Measurements from ENCODE around the gene HNRNPA1L2.
"Not testable (repeated sequence)": the region's sequence is repeated elsewhere in the genome, so short reads cannot be mapped to it uniquely, and the experiment has no call there.

Gene HNRNPA1L2

GRCh38 chr13:52642131-52642530 is at the start of gene HNRNPA1L2:
TSS of gene HNRNPA1L2 (plus strand) at chr13:52642431. CDS start at chr13:52642493, 62 bp downstream.
- no peak for DNase-seq

- DNase-seq = not testable (repeated sequence)
These were observed 49.1 kb upstream of the HNRNPA1L2 start for GRCh38 chr13:52593175-52593574.

- not testable (repeated sequence) for DNase-seq
These were observed 48.4 kb upstream of the HNRNPA1L2 start for GRCh38 chr13:52593812-52594211.

- DNase-seq = not testable (repeated sequence)
These were observed 47.9 kb upstream of the HNRNPA1L2 start for GRCh38 chr13:52594295-52594694.

- no peak for DNase-seq
These were observed 44.6 kb upstream of the HNRNPA1L2 start for GRCh38 chr13:52597676-52598075.

- no peak for DNase-seq
These were observed 43.0 kb upstream of the HNRNPA1L2 start for GRCh38 chr13:52599037-52599847.

- DNase-seq = no peak
These were observed 42.2 kb upstream of the HNRNPA1L2 start for GRCh38 chr13:52599848-52600603.

- no peak for DNase-seq
These were observed 41.6 kb upstream of the HNRNPA1L2 start for GRCh38 chr13:52600666-52601065.

GRCh38 chr13:52603316-52603715 is 38.9 kb upstream of the HNRNPA1L2 start:
- not testable (repeated sequence) for DNase-seq

- DNase-seq = not testable (repeated sequence)
These were observed 36.1 kb upstream of the HNRNPA1L2 start for GRCh38 chr13:52606126-52606525.

- not testable (repeated sequence) for DNase-seq
These were observed 35.4 kb upstream of the HNRNPA1L2 start for GRCh38 chr13:52606795-52607194.

GRCh38 chr13:52608184-52608583 is 34.0 kb upstream of the HNRNPA1L2 start:
- DNase-seq = not testable (repeated sequence)

GRCh38 chr13:52609013-52609606 is 33.1 kb upstream of the HNRNPA1L2 start:
- peak; percentile 52 for DNase-seq

GRCh38 chr13:52610158-52610557 is 32.1 kb upstream of the HNRNPA1L2 start:
- not testable (repeated sequence) for DNase-seq

GRCh38 chr13:52615134-52615801 is 27.0 kb upstream of the HNRNPA1L2 start:
- DNase-seq = no peak

- DNase-seq = peak; percentile 15
These were observed 26.4 kb upstream of the HNRNPA1L2 start for GRCh38 chr13:52615812-52616211.

- DNase-seq = peak; percentile 86
These were observed 24.9 kb upstream of the HNRNPA1L2 start for GRCh38 chr13:52617070-52618060.

GRCh38 chr13:52631083-52631690 is 11.0 kb upstream of the HNRNPA1L2 start:
- not testable (repeated sequence) for DNase-seq

- no peak for DNase-seq
These were observed 3.4 kb upstream of the HNRNPA1L2 start for GRCh38 chr13:52638666-52639328.

- DNase-seq = no peak
These were observed 1.9 kb downstream of the HNRNPA1L2 start for GRCh38 chr13:52644108-52644507.

GRCh38 chr13:52646967-52647366 is 4.7 kb downstream of the HNRNPA1L2 start:
- DNase-seq = no peak
